Stimulated activated CD8-positive, alpha-beta memory T cell treated with anti-CD3 and anti-CD28 coated beads, Interleukin-15, amount 100 ng/mL, for 48 hours (primary cell): ENCODE results near the gene RPL21.

ENCODE experiments used
- DNase-seq, 2 donors: peaks; one replicate each; pipeline ENCODE4 v3.0.0-alpha.2; 2020; ENCODE audit warnings: low read depth in 2 of 2

RPL21 gene

GRCh38 chr13:27258637-27259386, 7.5 kb downstream of the RPL21 start:
- DNase-seq, result no peak

- DNase-seq, result no peak
Measured at GRCh38 chr13:27259831-27260230, 8.5 kb downstream of the RPL21 start.

GRCh38 chr13:27261396-27261795, 10.0 kb downstream of the RPL21 start:
- DNase-seq, result no peak

- DNase-seq, result no peak
Measured at GRCh38 chr13:27263438-27263837, 12.1 kb downstream of the RPL21 start.

- DNase-seq, result no peak
Measured at GRCh38 chr13:27264181-27264580, 12.8 kb downstream of the RPL21 start.

- no peak for DNase-seq
Measured at GRCh38 chr13:27264648-27265047, 13.3 kb downstream of the RPL21 start.

GRCh38 chr13:27266917-27267316, 15.6 kb downstream of the RPL21 start:
- no peak for DNase-seq

GRCh38 chr13:27267596-27267995, 16.2 kb downstream of the RPL21 start:
- DNase-seq, result no peak

GRCh38 chr13:27269114-27269665, 17.8 kb downstream of the RPL21 start:
- DNase-seq, result no peak

- peak; percentile 51 to 54 for DNase-seq
Measured at GRCh38 chr13:27270594-27271520, 19.5 kb downstream of the RPL21 start, which contains the start of gene RASL11A. Gene RASL11A, plus strand, starts transcription at chr13:27270830. Its CDS starts 115 bp downstream, at chr13:27270945.

GRCh38 chr13:27271570-27272096, 20.3 kb downstream of the RPL21 start:
- no peak for DNase-seq

- no peak for DNase-seq
Measured at GRCh38 chr13:27273658-27274425, 22.5 kb downstream of the RPL21 start.

GRCh38 chr13:27274631-27275030, 23.3 kb downstream of the RPL21 start:
- DNase-seq, result no peak

- DNase-seq, result no peak
Measured at GRCh38 chr13:27276188-27276587, 24.8 kb downstream of the RPL21 start.

GRCh38 chr13:27279506-27279905, 28.1 kb downstream of the RPL21 start:
- no peak for DNase-seq

- no peak for DNase-seq
Measured at GRCh38 chr13:27280009-27280656, 28.8 kb downstream of the RPL21 start.

GRCh38 chr13:27280841-27281240, 29.5 kb downstream of the RPL21 start:
- no peak for DNase-seq

GRCh38 chr13:27281420-27281819, 30.1 kb downstream of the RPL21 start:
- DNase-seq, result no peak

GRCh38 chr13:27283906-27284493, 32.6 kb downstream of the RPL21 start:
- DNase-seq, result no peak

- no peak for DNase-seq
Measured at GRCh38 chr13:27288392-27288791, 37.0 kb downstream of the RPL21 start.
